ENCODE measurements around the gene USP4.
"Not testable (repeated sequence)": the region's sequence is repeated elsewhere in the genome, so short reads cannot be mapped to it uniquely, and the experiment has no call there.

The USP4 gene

DNA sequence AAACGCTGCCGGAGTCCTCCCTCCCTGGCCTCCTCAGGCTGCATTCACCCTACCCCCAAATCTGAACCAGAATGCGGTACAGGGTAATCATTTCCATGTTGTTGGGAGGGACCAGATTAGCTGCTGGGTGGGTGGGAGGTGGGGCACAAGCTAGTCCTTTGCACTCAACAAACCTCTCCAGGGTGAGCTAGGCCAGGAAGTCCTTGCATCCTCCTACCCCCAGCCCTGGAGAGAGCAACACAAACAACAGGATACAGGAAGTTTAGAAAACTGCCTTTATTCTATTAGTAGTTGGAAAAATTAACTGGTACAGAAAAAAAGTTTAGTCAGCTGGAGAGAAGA, 19.0 kb upstream of the USP4 start:
- DNase-seq (ENCODE audit: low read depth), result no peak
- TF ChIP-seq, protein P1, sequence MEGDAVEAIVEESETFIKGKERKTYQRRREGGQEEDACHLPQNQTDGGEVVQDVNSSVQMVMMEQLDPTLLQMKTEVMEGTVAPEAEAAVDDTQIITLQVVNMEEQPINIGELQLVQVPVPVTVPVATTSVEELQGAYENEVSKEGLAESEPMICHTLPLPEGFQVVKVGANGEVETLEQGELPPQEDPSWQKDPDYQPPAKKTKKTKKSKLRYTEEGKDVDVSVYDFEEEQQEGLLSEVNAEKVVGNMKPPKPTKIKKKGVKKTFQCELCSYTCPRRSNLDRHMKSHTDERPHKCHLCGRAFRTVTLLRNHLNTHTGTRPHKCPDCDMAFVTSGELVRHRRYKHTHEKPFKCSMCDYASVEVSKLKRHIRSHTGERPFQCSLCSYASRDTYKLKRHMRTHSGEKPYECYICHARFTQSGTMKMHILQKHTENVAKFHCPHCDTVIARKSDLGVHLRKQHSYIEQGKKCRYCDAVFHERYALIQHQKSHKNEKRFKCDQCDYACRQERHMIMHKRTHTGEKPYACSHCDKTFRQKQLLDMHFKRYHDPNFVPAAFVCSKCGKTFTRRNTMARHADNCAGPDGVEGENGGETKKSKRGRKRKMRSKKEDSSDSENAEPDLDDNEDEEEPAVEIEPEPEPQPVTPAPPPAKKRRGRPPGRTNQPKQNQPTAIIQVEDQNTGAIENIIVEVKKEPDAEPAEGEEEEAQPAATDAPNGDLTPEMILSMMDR (IDR thresholded peaks at IDR 0.05; ENCODE audit: low read depth, low read length, missing control alignments), result no peak
- peak overlapping the region; percentile 95 for H3K4me3 ChIP-seq (ENCODE audit: low read depth, low read length)

DNA sequence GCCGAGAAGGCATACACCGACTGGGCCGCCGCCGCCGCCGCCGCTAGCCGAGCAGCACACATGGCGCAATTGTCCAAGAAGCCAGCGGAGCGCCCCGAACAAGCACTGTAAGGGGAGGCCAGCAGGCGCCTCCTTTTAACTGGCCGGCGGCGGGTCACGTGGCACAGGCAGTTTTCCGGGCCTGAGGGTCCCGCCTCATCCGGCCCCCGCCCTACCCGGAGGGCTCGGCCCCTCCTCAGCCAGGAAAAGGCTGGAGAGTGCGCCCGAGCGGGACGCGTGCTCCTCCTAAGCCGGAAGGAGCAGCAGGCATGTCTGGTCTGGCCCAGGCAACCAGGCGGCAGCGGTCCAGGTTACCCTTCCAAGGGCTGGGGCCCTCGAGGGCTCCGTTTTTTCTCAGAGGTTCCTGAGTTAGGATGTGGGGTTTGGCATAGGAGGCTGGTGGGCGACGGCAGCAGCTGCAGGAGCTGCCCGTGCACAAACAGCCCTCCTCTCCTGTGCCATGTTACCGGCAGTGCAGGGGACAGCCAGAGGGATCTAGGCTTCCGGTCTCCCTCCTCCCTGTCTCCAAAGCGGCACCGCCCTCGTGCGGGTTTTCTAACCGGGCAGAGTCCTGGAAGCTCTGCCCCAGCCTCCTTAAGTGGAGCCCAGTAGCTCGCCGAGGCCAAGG, 18.5 kb upstream of the USP4 start, which contains the start of gene GPX1:
Gene GPX1 (minus strand): TSS at position 137 of the 667 bp plus-strand sequence. CDS start 75 bp downstream, at position 62.
- DNase-seq (ENCODE audit: low read depth), result peak; percentile 75
- TF ChIP-seq, protein P1 (IDR thresholded peaks at IDR 0.05; ENCODE audit: low read depth, low read length, missing control alignments), result no peak
- H3K4me3 ChIP-seq (ENCODE audit: low read depth, low read length), result peak within 1 kb of the TSS; percentile 95

DNA sequence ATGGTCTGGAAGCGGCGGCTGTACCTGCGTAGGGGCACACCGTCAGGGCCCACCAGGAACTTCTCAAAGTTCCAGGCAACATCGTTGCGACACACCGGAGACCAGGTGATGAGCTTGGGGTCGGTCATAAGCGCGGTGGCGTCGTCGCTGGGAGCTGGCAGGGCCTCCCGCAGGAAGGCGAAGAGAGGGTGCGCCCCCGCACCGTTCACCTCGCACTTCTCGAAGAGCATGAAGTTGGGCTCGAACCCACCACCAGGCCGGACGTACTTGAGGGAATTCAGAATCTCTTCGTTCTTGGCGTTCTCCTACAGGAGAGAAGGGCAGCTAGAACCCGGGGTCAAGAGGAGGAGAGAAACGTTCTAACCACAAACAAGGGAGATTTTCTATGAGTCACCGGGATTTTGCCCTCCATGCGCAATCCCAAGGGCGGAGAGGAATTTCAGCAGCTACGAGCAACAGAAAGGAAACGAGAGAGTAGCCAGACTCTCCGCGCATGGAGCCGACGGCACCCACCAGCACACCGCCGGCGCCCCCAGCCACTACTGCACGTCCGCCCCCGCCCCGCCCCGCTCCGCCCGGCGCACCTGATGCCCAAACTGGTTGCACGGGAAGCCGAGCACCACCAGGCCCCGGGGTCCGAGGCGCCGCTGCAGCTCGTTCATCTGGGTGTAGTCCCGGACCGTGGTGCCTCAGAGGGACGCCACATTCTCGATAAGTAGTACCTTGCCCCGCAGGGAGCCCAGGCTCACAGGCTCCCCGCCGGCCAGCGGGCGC, 17.8 kb upstream of the USP4 start:
- not testable (repeated sequence) for DNase-seq (ENCODE audit: low read depth)
- H3K4me3 ChIP-seq (ENCODE audit: low read depth, low read length), result peak overlapping the region; percentile 95

DNA sequence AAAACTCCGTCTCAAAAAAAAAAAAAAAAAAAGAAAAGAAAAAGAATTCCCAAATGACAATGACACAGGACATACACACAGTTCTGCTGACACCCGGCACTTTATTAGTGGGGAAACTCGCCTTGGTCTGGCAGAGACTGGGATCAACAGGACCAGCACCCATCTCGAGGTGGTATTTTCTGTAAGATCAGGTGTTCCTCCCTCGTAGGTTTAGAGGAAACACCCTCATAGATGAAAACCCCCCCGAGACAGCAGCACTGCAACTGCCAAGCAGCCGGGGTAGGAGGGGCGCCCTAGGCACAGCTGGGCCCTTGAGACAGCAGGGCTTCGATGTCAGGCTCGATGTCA, 17.2 kb upstream of the USP4 start:
- DNase-seq (ENCODE audit: low read depth), result not testable (repeated sequence)
- peak overlapping the region; percentile 95 for H3K4me3 ChIP-seq (ENCODE audit: low read depth, low read length)

DNA sequence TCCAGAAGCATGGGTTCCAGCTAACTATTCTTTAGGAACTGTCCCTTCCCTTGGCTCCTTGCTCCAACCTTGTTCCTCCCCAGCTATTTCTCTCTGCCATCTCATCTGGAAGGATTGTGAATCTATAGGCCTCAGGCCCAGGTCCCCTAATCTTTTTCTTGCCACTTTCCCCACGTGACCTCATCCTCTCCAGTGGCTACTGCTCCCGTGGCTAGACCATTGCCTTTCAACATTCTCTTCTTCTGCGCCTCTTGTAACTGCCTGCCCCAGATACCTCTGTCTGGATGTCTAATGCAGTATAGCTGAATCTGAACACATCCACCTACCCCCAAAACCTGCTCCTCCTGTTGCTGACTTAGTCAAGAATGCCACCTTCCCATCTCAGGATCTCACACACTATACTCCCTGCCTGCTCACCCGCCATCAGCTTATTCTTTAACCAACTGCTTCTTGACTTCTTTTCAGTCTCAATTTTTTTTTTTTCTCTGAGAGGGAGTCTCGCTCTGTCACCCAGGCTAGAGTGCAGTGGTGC, 13.1 kb upstream of the USP4 start:
- no peak for DNase-seq (ENCODE audit: low read depth)
- TF ChIP-seq, protein P1 (IDR thresholded peaks at IDR 0.05; ENCODE audit: low read depth, low read length, missing control alignments), result no peak

DNA sequence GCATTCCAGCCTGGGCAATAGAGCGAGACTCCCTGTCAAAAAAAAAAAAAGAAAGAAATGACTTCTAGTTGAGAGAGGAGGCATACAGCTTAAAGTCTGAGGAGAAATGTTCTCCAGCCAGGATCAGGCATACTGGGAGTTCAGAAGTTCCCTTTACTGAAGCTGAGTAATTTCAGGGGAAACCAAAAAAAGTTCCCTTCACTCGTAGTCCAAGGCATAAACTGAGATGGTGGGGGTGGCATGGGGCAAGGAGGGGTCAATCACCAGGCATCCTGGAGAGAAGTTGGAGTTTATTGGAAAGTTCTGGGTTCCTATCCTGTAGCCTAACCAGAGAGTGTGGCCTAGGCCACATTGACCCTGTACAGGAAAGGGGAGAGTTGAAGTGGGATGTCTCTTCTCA, 12.4 kb upstream of the USP4 start:
- DNase-seq (ENCODE audit: low read depth), result no peak
- TF ChIP-seq, protein P1 (IDR thresholded peaks at IDR 0.05; ENCODE audit: low read depth, low read length, missing control alignments), result no peak
- H3K4me3 ChIP-seq (ENCODE audit: low read depth, low read length), result no peak overlapping the region

More for the DNA sequence above, 13.1 kb upstream of the USP4 start:
- H3K4me3 ChIP-seq (ENCODE audit: low read depth, low read length), result no peak overlapping the region

DNA sequence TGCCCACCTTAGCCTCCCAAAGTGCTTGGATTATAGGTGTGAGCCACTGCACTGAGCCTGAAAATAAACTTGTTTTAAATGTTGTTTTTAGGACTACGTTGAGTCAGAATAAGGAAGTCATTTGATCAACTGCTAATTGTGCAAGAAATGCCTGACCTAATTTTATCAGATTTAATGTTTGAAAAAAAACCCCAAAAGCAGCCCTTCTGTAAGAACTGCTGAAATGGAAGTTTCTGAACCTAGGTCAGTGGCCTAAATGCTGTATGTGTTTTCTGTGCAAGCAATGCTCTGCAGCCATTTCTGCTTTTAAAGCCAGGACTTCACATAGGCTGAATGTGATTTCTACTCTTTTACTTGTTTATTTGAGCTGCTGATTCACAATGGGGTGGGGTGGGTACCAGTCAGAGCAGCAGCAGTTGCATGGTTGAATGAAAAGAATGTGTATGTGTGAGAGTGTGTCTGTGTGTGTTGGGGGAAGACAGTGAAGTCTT, 11.7 kb upstream of the USP4 start:
- TF ChIP-seq, protein P1 (IDR thresholded peaks at IDR 0.05; ENCODE audit: low read depth, low read length, missing control alignments), result no peak
- DNase-seq (ENCODE audit: low read depth), result no peak
- no peak overlapping the region for H3K4me3 ChIP-seq (ENCODE audit: low read depth, low read length)
